Esophagus mucosa (tissue), 1 donor: Measurements from ENCODE around the gene TMEM266. TPM values are rescaled to one million over a fixed set of nuclear protein-coding genes. Genes with fewer than 3 reads are reported as not detected.
A peak's percentile ranks its signal among the peaks of the same experiment; 100 is the strongest.

ENCODE experiments used
- ATAC-seq: fragments of 200-7000 bp; cut with Tn5 transposase; one replicate; pipeline ENCODE4 v1.9.1; 2020
- total RNA-seq: library from RNA; stranded (reverse); gene quantifications from one replicate; pipeline ENCODE4 v1.2.4, GENCODE V29; 2023
- donor health status: DM: yes; HTN: yes; CAD: no.

Gene TMEM266
- total RNA-seq, 1 donor from 2014 or later: 0.08 TPM

GRCh38 chr15:76206325-76206976 lies 146.7 kb downstream of the TMEM266 start:
- peak; percentile 26 for ATAC-seq

GRCh38 chr15:76208084-76208785 lies 148.4 kb downstream of the TMEM266 start:
- no peak for ATAC-seq

GRCh38 chr15:76208786-76209424 lies 149.1 kb downstream of the TMEM266 start:
- no peak for ATAC-seq

- ATAC-seq: no peak
Measured at GRCh38 chr15:76209523-76209922, 149.7 kb downstream of the TMEM266 start.

- no peak for ATAC-seq
Measured at GRCh38 chr15:76209942-76210341, 150.2 kb downstream of the TMEM266 start.

- no peak for ATAC-seq
Measured at GRCh38 chr15:76215634-76216033, 155.8 kb downstream of the TMEM266 start.

GRCh38 chr15:76217029-76217881 lies 157.5 kb downstream of the TMEM266 start:
- ATAC-seq: peak; percentile 39

GRCh38 chr15:76217882-76218217 lies 158.1 kb downstream of the TMEM266 start:
- no peak for ATAC-seq

- no peak for ATAC-seq
Measured at GRCh38 chr15:76221085-76221767, 161.4 kb downstream of the TMEM266 start.

- no peak for ATAC-seq
Measured at GRCh38 chr15:76222159-76222558, 162.4 kb downstream of the TMEM266 start.

- ATAC-seq: no peak
Measured at GRCh38 chr15:76223521-76223920, 163.7 kb downstream of the TMEM266 start.

GRCh38 chr15:76229266-76229665 lies 169.5 kb downstream of the TMEM266 start:
- no peak for ATAC-seq

GRCh38 chr15:76233921-76234320 lies 174.1 kb downstream of the TMEM266 start:
- no peak for ATAC-seq

GRCh38 chr15:76234337-76234889 lies 174.6 kb downstream of the TMEM266 start:
- ATAC-seq: no peak

- ATAC-seq: peak; percentile 67
Measured at GRCh38 chr15:76235186-76235826, 175.5 kb downstream of the TMEM266 start.

- no peak for ATAC-seq
Measured at GRCh38 chr15:76236350-76236749, 176.6 kb downstream of the TMEM266 start.

GRCh38 chr15:76239786-76240185 lies 180.0 kb downstream of the TMEM266 start:
- no peak for ATAC-seq

- no peak for ATAC-seq
Measured at GRCh38 chr15:76245072-76245610, 185.4 kb downstream of the TMEM266 start.

- no peak for ATAC-seq
Measured at GRCh38 chr15:76251717-76252116, 191.9 kb downstream of the TMEM266 start.

- no peak for ATAC-seq
Measured at GRCh38 chr15:76252249-76252648, 192.5 kb downstream of the TMEM266 start.
